Mononuclear cell (primary cell): ENCODE results near the gene NUDT1. TPM values are rescaled to one million over a fixed set of nuclear protein-coding genes. Genes with fewer than 3 reads are reported as not detected.

Source experiments
- H3K27me3 ChIP-seq: 2 replicates; pipeline ENCODE4 v1.6.0; 2011; ENCODE audit warnings: low read length, control low read depth; ENCODE audit not compliant: insufficient read depth
- H3K4me1 ChIP-seq: 2 replicates; pipeline ENCODE4 v1.5.1; 2011; ENCODE audit warnings: mild to moderate bottlenecking, low read length, control low read depth; ENCODE audit not compliant: insufficient read depth
- H3K4me3 ChIP-seq: 2 replicates; pipeline ENCODE4 v1.5.1; 2011; ENCODE audit warnings: mild to moderate bottlenecking, low read length, moderate library complexity
- H3K9me3 ChIP-seq: 2 replicates; pipeline ENCODE4 v1.5.1; 2011; ENCODE audit warnings: low read depth, mild to moderate bottlenecking, control low read depth, low read length
- total RNA-seq: library from RNA; depleted of rRNA; stranded (reverse); fragments of >200 nt; gene quantifications from one replicate; pipeline ENCODE4 v1.2.3, GENCODE V29; 2012

NUDT1 gene
- total RNA-seq, 1 donor, result 10.5 TPM

DNA sequence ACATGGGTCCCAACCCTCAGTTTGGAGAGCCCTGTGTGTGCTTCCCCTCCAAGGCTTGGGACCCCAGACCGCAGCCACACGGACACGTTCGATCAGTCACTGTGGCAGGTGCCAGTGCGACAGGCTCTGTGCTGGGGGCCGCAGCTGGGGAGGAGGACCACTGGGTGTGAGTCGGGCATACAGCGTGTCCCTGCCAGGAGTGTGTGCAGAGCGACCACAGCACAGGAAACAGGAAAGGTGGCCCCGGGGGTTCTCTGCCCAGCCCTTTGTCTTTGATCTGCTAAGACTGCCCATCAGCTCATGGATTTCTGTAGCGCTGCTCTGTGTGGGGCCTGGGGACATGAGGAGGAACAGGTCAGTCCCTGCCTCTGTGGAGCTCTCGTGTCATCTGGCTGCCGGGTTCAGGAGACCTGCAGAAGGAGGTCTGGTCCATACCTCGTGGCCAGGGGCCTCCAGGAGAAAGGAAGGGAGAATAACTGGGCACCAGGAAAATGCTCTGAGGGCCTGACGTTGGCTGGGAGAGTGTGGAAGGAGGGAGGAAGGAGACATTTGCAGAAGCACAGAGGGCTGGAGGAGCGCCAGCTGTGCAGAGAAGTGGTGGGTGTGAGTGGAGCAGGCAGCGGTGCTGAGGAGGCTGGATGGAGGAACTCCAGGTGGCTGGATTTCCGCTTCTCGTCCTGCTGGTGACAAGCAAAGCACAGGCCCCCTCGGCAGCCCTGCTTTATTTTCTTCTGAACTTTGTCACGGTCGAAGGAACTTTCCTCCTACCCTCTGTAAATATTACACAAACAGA, 4.1 kb downstream of the NUDT1 start:
- H3K27me3 ChIP-seq, result no peaks in the 10 kb centered on the region
- H3K4me1 ChIP-seq, result peaks cover 66% of the 10 kb centered on the region
- H3K4me3 ChIP-seq, result no peak overlapping the region
- no peaks in the 10 kb centered on the region for H3K9me3 ChIP-seq

GRCh38 chr7:2247141-2247995, 5.3 kb downstream of the NUDT1 start:
- Histone ChIP-seq H3K27me3 (no peaks in the 10 kb centered on the region), H3K4me3 (no peak overlapping the region), H3K4me1 (peaks cover 58% of the 10 kb centered on the region), H3K9me3 (no peaks in the 10 kb centered on the region)

DNA sequence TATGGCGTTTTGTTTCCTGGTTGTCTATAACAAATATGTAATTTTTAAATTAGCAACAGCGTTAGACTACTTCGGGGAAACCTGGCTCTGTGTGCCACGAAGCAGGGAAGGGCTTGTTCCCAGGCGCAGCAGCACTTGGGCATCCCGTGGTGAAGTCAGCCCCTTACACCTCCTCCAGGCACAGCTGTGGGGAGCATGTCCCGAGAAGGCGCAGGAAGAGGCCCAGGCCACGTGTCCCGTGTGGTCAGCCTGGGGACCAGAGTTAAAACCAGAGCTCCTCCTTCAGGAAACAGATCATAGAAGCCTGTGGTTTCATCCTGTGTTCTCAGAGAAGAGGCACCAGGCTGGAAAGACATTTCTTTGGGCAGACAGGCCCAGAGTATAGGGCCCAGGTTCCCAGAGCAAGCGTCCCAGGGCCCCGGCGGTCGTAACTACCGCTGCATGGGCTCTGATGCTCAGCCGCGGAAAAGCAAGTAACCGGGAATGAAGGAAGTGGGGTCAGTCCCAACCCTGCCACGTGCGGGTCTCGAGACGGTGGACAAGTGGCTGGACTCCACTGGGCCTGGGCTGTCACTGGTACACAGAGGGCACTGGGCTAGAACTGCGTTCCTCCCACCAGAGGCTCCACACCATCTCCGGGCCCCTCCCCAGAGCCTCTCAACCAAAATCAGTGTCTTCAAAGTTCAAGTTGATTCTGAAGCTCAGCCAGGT, 7.1 kb downstream of the NUDT1 start:
- Histone ChIP-seq H3K4me1 (peaks cover 41% of the 10 kb centered on the region), H3K27me3 (no peaks in the 10 kb centered on the region), H3K9me3 (no peaks in the 10 kb centered on the region), H3K4me3 (no peak overlapping the region)

DNA sequence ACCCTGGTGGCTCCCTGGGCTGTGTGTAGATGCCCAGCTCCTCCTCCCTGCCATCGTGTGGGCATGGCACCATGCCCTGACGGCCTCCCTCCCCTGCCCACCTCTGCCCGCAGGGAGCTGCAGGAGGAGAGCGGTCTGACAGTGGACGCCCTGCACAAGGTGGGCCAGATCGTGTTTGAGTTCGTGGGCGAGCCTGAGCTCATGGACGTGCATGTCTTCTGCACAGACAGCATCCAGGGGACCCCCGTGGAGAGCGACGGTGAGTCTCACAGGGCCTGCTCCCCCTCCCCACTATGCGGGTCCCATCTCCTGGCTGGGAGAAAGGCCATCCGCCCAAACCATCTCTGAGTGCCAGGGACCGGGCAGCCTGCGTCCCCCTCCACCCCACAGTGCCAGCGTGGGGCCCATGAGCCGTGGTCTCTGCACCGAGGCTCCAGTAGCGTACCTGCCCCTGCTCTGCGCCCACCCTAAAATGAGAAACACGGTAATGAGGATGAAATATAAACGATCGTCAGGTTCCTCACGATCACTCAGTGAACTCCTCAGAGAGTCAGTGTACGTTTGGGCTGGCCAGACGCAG, 7.8 kb downstream of the NUDT1 start:
- Histone ChIP-seq H3K27me3 (no peaks in the 10 kb centered on the region), H3K4me1 (peaks cover 34% of the 10 kb centered on the region)

GRCh38 chr7:2251381-2251780, 9.4 kb downstream of the NUDT1 start:
- H3K4me1 ChIP-seq, result peaks cover 23% of the 10 kb centered on the region

More for the DNA sequence above, 7.8 kb downstream of the NUDT1 start:
- Histone ChIP-seq H3K9me3 (no peaks in the 10 kb centered on the region), H3K4me3 (no peak overlapping the region)

GRCh38 chr7:2251841-2252771, 10.1 kb downstream of the NUDT1 start:
- Histone ChIP-seq H3K4me3 (no peak overlapping the region), H3K9me3 (no peaks in the 10 kb centered on the region), H3K27me3 (no peaks in the 10 kb centered on the region), H3K4me1 (peaks cover 16% of the 10 kb centered on the region)

More at GRCh38 chr7:2251381-2251780, 9.4 kb downstream of the NUDT1 start:
- Histone ChIP-seq H3K9me3 (no peaks in the 10 kb centered on the region), H3K4me3 (no peak overlapping the region), H3K27me3 (no peaks in the 10 kb centered on the region)

GRCh38 chr7:2253021-2253420, 11.0 kb downstream of the NUDT1 start:
- Histone ChIP-seq H3K27me3 (no peaks in the 10 kb centered on the region), H3K4me1 (peaks cover 16% of the 10 kb centered on the region), H3K9me3 (no peaks in the 10 kb centered on the region), H3K4me3 (no peak overlapping the region)

DNA sequence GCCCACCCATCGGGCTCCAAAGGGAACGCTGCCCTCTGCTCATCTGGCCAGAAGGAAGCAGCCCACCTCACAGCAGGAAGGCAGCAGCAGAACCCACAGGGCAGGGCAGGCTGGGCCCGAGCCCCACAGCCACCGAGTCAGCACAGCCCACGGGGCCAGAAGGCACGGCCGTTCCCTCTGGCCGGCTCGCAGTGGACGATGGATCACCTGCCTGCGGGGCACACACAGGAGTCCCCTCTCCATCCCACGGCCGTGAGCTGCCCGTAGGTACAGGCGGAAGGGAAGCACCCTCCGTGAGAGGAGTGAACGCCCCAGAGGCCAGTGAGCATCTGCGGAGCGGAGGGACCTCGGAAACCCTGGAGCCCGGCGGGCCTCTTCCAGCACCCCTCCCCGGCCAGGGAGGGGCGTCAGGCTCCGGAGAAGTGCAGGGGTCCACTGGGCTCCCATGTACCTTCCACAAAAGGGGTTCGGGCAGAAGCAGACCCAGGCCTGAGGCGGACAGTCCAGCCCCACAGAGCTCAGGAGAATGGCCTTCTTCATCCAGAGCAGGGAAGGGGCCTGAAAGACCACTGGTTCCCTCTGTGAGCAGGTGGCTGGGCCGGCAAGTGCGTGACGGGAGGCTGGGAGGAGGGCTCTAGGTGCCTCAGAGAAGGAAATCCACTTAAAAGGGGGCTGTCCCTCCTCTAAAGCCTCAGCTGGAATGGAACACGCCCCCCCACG, 11.7 kb downstream of the NUDT1 start:
- Histone ChIP-seq H3K9me3 (no peaks in the 10 kb centered on the region), H3K27me3 (no peaks in the 10 kb centered on the region), H3K4me3 (no peak overlapping the region), H3K4me1 (peaks cover 13% of the 10 kb centered on the region)

GRCh38 chr7:2254429-2255144, 12.6 kb downstream of the NUDT1 start:
- no peak overlapping the region for H3K4me3 ChIP-seq
- H3K9me3 ChIP-seq, result no peaks in the 10 kb centered on the region
- H3K27me3 ChIP-seq, result no peaks in the 10 kb centered on the region
- H3K4me1 ChIP-seq, result peaks cover 4% of the 10 kb centered on the region

DNA sequence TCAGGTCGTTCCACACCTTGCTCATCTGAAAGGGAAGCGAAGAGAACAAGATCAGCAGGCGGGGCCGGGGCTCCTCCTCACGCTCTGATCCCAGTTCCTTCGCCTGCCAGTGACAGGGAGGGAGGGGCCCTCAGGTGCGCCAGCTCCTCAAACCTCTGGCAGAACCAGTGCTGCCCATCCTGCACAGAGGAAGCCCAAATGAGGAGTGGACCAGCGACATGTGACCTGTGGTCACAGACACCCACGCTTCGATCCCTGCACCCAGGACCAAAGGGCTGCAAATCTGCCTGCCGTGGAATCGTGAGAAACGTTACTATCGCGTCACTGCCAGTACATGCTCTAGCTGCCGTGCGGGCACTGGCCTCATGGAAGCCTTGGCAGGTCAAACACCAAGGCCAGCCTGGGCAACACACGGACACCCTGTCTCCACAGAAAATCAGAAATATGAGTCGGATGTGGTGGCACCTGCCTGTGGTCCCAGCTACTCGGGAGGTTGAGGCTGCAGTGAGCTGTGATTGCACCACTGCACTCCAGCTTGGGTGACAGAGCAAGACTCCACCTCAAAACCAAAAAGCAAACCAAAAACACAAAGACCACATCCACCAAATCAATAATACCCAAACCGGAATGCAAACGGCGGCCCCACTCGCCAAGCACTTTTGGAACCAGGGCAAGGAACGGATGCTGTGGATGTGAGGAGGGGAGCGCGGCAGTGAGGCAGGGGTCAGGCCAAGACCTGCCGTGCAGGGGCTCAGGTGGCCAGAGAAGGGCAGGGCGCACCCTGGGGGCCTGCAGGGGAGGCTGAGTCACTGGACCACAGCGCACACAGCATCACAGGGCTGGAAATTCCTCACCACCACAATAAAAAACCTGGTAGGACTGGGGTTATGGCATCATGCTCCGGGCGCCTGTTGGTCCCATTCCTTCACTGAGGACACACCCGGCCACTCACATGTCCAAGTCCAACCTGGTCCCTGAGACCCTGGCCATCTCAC, 13.4 kb downstream of the NUDT1 start:
- H3K4me3 ChIP-seq, result no peak overlapping the region
- no peaks in the 10 kb centered on the region for H3K4me1 ChIP-seq
- no peaks in the 10 kb centered on the region for H3K9me3 ChIP-seq
- H3K27me3 ChIP-seq, result no peaks in the 10 kb centered on the region

DNA sequence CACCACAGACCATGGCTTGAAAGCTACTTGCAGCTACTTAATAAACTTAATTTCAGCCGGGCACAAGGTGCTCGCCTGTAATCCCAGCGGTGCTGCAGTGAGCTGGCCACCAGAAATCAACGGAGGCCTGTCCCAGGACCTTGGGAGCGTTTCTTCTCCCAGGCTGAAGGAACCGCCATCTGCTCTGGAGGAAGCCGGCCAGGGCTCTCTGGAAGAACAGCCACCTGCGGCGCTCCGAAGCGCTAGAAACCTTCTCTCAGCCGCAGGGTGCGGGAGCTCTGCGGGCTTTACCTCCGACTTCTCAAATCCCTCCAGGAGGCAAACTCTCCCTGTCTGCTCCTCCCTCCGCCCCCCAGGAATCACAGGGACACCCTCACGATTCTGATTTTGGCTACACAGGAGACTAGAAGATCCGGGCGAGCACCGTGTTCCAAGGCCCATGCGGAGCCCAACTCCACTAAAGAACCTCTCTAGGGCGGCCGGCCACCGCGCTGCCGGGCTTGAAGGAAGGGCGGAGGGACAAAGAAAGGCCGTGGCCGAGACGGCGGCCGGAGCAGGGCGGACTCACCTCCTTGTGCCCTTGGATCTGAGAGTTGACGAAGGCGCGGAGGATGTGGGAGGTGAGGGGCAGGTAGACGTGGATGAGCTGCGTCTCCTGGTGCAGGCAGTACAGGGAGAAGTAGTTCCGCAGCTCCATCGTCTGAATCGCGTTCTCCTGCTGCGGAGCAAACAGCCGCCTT, 14.4 kb downstream of the NUDT1 start:
- Histone ChIP-seq H3K27me3 (no peaks in the 10 kb centered on the region), H3K9me3 (no peaks in the 10 kb centered on the region), H3K4me3 (no peak overlapping the region), H3K4me1 (peaks cover 4% of the 10 kb centered on the region)
